Upper lobe of left lung (tissue), 4 donors: ENCODE results near the gene TMPRSS9.

Experiments used
- EP300 ChIP-seq, 4 donors: sonication (generic); formaldehyde crosslinking; IDR thresholded peaks; one replicate each; pipeline ENCODE4 v1.5.1; 2017; ENCODE audit warnings: antibody characterized with exemption in 4 of 4, control low read depth in 2 of 4
- POLR2A ChIP-seq, 4 donors: fragments of 450-650 bp; IDR thresholded peaks; one replicate each; pipeline ENCODE4 v1.5.1; 2016 to 2017; ENCODE audit warnings: antibody characterized with exemption in 4 of 4, mild to moderate bottlenecking in 2 of 4
- POLR2AphosphoS5 ChIP-seq, 2 donors: sonication (generic); formaldehyde crosslinking; IDR thresholded peaks; one replicate each; pipeline ENCODE4 v1.5.1; 2017; ENCODE audit warnings: antibody characterized with exemption in 2 of 2
- TF ChIP-seq, protein P1 (sequence below), 6 experiments: fragments of 450-650 bp in 4 of 6; fragments of 200-600 bp in 2 of 6; sonication (generic) in 2 of 6; IDR thresholded peaks; one replicate each; pipeline ENCODE4 v1.5.1; 2016 to 2019; ENCODE audit warnings: antibody characterized with exemption in 6 of 6

DNA sequence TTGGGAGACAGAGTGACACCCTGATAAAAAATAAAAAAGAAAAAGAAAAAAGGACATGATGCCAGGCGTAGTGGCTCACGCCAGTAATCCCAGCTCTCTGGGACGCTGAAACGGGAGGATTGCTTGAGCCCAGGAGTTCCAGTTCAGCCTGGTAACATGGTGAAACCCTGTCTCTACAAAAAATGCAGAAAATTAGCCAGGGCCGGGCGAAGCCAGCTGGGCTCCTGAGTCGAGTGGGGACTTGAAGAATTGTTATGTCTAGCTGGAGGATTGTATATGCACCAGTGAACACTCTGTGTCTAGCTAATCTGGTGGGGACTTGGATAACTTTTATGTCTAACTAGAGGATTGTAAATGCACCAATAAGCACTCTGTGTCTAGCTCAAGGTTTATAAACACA lies 32.3 kb downstream of the TMPRSS9 start:
- TF ChIP-seq, protein P1, sequence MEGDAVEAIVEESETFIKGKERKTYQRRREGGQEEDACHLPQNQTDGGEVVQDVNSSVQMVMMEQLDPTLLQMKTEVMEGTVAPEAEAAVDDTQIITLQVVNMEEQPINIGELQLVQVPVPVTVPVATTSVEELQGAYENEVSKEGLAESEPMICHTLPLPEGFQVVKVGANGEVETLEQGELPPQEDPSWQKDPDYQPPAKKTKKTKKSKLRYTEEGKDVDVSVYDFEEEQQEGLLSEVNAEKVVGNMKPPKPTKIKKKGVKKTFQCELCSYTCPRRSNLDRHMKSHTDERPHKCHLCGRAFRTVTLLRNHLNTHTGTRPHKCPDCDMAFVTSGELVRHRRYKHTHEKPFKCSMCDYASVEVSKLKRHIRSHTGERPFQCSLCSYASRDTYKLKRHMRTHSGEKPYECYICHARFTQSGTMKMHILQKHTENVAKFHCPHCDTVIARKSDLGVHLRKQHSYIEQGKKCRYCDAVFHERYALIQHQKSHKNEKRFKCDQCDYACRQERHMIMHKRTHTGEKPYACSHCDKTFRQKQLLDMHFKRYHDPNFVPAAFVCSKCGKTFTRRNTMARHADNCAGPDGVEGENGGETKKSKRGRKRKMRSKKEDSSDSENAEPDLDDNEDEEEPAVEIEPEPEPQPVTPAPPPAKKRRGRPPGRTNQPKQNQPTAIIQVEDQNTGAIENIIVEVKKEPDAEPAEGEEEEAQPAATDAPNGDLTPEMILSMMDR (IDR thresholded peaks at IDR 0.05), result no peak
- TF ChIP-seq POLR2AphosphoS5 (IDR thresholded peaks at IDR 0.05), result no peak
- no peak for TF ChIP-seq POLR2A (IDR thresholded peaks at IDR 0.05)
- TF ChIP-seq EP300 (IDR thresholded peaks at IDR 0.05), result no peak
